GM19463 (cell line): Measurements from ENCODE around the gene STX11.

Experiments used
- ATAC-seq: cut with Tn5 transposase; IDR thresholded peaks from one replicate; pipeline ENCODE4 v1.9.1; 2021; ENCODE audit warnings: mild to moderate bottlenecking, moderate library complexity; ENCODE audit not compliant: unreplicated experiment

The STX11 gene

GRCh38 chr6:144140867-144141266 is 9.4 kb upstream of the STX11 start:
- ATAC-seq, result peak; percentile 72

GRCh38 chr6:144141470-144141869 is 8.8 kb upstream of the STX11 start:
- no peak for ATAC-seq

DNA sequence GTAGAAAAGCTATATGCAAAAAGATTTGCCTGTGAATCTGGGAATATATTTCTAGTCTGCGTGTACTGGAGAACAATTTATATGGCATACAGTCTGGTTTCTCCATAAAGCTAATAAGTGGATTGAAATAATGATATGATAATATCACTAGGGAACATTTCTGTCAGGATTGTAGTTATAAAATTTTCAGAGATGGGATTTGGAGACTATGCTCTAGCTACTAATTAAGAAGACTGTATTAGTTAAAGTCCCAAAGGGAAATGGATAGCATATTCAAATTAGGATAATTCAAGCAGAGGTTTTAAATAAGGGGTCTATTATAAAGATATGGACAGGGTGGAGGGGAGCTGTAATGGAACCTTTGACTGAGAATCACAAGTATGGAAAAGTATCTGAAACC is 7.2 kb upstream of the STX11 start:
- ATAC-seq, result no peak

DNA sequence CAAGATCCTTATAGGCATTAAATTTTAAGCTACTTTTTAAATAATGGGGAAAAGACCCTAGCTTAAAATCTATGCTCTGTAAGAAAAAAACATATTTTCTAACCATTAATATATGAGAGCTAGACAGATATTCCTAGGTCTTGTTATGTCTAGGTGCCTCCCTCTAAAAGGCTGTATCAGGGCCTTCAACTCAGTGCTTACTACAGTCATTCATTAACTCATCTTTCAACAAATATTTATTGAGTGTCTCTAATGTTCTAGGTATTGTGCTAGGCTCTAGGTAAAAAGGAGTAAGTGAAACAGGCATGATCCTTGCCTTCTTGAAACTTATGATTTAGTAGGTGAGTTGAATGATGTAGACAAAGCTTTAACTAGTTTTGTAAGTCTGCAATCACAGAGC is 6.4 kb upstream of the STX11 start:
- ATAC-seq, result no peak

DNA sequence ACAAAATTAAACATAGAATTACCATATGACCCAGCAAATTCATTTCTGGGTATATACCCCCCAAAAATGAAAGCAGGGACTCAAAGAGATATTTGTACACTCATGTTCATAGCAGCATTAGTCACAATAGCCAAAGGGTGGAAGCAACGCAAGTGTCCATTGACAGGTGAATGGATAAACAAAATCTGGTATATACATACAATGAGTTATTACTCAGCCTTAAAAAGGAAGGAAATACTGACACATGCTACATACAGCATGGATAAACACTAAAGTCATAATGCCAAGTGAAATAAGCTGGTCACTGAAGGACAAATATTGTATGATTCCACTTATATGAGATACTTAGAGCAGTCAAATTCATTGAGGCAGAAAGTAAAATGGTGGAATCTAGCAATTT is 5.3 kb upstream of the STX11 start:
- no peak for ATAC-seq

DNA sequence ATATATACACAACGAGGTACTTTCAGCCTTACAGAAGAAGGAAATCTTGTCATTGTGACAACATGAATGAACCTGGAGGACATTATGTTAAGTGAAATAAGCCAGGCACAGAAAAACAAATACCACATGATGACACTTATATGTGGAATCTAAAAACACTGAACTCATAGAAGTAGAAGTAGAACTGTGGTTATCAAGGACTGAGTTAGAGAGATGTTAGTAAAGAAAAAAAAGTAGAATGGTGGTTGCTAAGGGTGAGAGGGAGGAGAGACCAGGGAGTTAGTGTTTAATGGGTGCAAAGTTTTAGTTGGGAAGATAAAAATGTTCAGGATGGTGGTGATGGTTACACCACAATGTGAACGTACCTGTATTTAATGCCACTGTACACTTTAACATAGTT is 4.8 kb upstream of the STX11 start:
- ATAC-seq, result no peak

- no peak for ATAC-seq
These were observed 1.4 kb upstream of the STX11 start for GRCh38 chr6:144148886-144149285.

GRCh38 chr6:144149558-144149893 is 791 bp upstream of the STX11 start:
- ATAC-seq, result no peak

DNA sequence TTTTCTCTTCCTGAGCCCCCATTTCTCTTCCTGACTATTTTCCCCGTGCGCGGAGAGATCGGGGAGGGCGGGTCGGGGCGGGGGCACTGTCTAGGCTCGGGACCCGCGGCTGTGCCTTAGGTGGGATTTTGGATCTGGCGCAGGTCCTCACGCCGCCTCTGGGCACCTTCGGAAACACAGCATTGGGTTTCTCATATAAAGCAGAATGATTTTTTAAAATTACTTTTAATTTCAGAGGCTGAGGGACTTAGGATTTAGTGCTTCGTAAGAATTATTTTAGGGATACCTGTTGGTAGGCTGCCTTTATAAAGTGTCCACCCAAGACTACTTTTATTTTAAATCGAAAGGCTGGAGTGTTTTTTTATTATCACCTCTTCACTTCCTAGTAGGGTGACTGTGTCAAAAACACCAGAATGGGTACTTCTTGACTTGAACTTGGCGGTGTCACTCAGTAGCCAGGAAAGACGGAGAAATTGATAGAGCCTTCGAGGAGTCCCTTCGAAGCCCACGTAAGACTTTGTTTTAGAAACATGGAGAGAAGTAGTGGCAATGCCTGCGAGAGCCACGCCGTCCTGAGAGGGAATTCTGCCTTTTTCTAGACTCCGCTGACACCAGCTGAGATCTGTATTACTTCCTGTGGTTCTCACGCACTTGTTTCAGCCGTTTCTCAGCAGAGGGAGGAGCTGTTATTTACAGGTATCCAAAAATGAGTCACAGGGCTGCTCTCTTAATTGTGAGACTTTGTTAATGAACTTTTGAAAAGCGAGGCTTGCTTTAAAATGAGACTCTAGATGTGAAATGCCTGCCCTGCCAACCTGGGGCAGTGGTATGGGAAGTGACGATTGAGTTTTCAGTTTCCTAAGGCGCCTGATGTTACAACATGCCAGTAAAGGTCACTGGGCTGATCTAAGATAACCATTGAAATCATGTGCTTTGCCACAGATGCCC is 667 bp downstream of the STX11 start:
- peak; percentile 52 for ATAC-seq

DNA sequence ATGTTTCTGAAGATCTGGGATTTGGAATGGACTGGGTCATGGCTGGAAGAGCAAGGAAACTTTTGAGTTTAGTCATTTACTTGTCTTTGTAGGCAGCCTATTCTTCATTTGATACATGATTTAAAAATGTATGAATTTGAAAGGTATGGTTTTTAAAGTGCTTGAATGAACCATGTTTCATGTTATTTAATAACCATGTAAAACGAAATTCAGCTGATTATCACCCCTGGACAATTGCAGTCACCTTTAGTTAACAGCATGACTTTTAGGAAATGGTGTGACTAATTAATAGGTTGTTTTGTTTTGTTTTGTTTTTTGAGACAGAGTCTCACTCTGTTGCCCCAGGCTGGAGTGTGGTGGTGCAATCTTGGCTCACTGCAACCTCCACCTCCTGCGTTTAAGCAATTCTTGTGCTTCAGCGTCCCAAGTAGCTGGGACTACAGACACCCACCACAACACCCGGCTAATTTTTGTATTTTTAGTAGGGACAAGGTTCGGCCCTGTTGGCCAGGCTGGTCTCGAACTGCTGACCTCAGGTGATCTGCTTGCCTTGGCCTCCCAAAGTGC is 2.1 kb downstream of the STX11 start:
- ATAC-seq, result no peak

GRCh38 chr6:144153260-144153659 is 2.9 kb downstream of the STX11 start:
- no peak for ATAC-seq

DNA sequence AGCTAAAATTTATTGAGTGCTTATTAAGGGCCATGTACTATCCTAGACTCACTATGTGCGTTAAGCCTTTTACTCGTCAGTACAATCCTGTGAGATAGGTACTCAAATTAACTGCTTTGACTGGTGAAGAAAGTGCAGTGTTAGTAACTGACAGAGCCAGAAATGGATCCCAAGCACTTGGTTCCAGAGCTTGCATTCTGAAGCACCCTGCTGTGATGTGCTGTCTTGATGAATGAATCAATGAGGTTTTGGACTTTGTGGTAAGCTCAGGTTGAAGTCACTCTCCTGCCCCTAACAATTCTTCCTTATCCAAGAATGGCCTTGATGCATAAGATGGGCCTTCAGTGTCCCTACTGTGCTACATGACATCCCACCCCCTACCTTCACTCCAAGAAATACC is 3.7 kb downstream of the STX11 start:
- no peak for ATAC-seq

- ATAC-seq, result peak; percentile 46
These were observed 5.2 kb downstream of the STX11 start for GRCh38 chr6:144155529-144155928.

DNA sequence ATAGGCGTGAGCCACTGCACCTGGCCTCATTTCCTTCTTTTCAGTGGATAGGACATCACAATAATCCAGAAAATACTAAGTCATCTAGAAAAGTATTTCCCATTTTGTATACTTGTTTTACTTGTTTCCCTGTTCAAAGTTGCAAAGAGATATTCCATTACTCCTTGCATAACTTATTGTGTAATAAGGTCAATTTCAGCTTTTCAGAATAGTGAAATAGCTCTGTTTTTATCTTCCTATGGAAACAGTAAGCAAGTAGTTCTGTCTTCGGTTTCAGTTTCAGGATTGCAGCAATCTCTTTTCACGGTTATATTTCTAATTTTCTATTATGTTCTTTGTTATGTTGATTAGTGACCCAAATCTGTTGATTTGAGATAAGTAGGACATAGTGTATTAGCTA is 6.0 kb downstream of the STX11 start:
- no peak for ATAC-seq

- ATAC-seq, result no peak
These were observed 6.7 kb downstream of the STX11 start for GRCh38 chr6:144156991-144157390.

DNA sequence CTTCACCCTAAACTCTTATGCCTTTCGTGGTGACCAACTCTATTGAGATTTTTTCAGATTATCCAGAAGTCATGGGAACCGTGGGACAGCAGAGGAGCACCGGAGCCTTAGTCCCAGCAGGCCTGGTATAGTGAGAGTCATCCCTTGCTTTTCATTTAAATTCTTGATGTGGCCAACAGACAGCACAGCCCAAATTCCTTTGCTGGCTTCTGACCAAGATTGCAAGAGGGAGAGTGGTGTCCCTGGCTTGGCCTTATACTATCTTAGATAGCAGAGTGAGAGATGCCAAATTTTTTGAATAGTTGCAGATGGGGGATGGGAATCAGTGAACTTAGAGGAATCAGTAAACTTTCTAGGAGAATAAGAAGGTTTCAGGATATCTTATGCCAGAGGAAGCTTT is 7.8 kb downstream of the STX11 start:
- no peak for ATAC-seq

DNA sequence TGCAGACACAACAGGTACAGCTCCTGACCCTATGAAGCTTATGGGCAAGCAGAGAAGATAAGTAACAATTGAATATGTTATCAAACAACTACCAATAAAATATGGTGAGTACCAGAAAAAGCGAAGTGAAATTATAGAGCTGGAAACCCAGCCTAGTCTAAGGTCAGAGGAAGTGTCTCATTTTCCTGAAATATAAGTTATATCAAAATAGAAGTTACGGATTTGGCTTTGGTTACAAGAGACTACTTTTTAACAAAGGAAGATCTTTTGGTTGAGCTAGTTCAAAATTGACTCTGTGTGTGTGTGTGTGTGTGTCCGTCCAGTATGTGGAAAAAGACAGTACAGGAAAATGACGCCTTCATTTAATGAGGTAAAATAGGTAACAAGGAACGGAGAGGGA is 8.9 kb downstream of the STX11 start:
- no peak for ATAC-seq

DNA sequence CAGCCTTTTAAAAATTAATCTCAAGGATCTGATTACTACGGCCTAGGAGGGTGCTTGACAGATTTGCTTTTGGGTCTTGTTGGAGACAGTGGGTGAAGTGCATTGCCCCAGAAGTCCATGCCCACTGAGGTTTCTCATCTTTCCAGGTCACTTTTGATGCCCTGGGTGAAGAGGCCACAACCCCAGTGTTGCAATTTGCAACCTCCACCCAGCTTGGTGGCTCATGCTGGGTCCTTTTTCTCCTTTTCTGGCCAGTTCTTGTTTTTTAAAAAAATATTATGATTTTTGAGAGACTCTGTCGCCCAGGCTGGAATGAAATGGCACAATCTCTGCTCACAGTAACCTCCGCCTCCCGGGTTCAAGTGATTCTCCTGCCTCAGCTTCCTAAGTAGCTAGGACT is 9.4 kb downstream of the STX11 start:
- ATAC-seq, result no peak

GRCh38 chr6:144160431-144161005 is 10.2 kb downstream of the STX11 start:
- no peak for ATAC-seq

GRCh38 chr6:144161975-144162374 is 11.7 kb downstream of the STX11 start:
- no peak for ATAC-seq

DNA sequence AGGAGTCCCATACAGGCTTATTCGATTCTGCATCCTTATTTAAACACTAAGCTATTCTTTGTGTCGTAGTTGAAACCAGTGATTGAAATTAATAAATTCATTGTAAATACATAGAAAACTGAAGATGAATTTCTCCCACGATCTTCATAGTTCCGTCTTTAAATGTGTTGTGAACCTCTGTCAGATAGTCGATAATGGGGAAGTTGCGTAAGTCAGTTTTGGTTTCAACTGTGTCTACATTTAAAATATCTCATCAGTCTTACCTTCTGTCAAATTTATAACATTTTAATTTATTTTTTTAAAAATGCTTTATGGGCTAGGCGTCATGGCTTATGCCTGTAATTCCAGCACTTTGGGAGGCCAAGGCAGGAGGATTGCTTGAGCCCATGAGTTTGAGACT is 12.7 kb downstream of the STX11 start:
- peak; percentile 72 for ATAC-seq

- ATAC-seq, result no peak
These were observed 15.5 kb downstream of the STX11 start for GRCh38 chr6:144165784-144166183.
